Activated naive CD4-positive, alpha-beta T cell treated with anti-CD3 and anti-CD28 coated beads, Interleukin-2, amount 50 U/mL, for 72 hours (primary cell): Measurements from ENCODE around the gene SPAG17. TPM values are rescaled to one million over a fixed set of nuclear protein-coding genes. Genes with fewer than 3 reads are reported as not detected.

Experiments used
- ATAC-seq, 2 donors: fragments of 150-1000 bp; cut with Tn5 transposase; 2 replicates each; pipeline ENCODE4 v1.10.0; 2021; ENCODE audit warnings: mild to moderate bottlenecking in 2 of 2, moderate library complexity in 2 of 2
- DNase-seq, 2 donors: peaks; one replicate each; pipeline ENCODE4 v3.0.0; 2021 to 2022; ENCODE audit warnings: low spot score in 2 of 2
- H3K27ac Mint-ChIP-seq, 2 donors: one replicate each; pipeline ENCODE4 v1.8.0; 2022; ENCODE audit warnings: mild to moderate bottlenecking in 2 of 2, mixed read lengths in 2 of 2
- H3K36me3 Mint-ChIP-seq, 2 donors: one replicate each; pipeline ENCODE4 v1.8.0; 2022; ENCODE audit warnings: mixed read lengths in 2 of 2
- H3K9me3 Mint-ChIP-seq, 2 donors: one replicate each; pipeline ENCODE4 v1.8.0; 2022; ENCODE audit warnings: mixed read lengths in 2 of 2
- total RNA-seq, 2 donors: library from RNA; stranded (reverse); gene quantifications; one replicate each; pipeline ENCODE4 v1.2.3, GENCODE V29; 2022

Gene SPAG17
- total RNA-seq, 2 donors from 2014 or later = not detected

DNA sequence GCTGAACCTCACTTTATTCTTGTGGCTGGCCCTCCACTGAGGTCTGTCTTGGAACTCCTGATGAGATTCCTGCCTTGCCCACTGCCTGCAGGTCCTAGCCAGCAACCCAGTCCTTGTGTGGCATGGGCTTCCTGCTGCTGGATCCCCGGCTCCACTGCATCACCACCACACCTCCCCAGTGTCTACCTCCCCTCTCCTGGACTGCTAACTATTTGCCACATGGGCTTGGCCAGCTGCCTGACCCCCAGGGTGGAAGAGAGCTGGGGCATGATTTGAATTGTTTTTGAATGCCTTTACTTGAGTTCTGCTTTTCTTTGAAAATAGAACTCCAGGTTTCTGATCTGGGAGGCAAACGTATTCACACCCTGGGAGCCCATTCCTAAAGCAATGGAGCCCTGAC, 41.2 kb downstream of the SPAG17 start:
- DNase-seq = no peak
- ATAC-seq = no peak
- Mint-ChIP-seq H3K27ac (no peak overlapping the region), H3K9me3 (peaks cover 0 to 4% of the 10 kb centered on the region in 2 donors), H3K36me3 (no peaks in the 10 kb centered on the region)

DNA sequence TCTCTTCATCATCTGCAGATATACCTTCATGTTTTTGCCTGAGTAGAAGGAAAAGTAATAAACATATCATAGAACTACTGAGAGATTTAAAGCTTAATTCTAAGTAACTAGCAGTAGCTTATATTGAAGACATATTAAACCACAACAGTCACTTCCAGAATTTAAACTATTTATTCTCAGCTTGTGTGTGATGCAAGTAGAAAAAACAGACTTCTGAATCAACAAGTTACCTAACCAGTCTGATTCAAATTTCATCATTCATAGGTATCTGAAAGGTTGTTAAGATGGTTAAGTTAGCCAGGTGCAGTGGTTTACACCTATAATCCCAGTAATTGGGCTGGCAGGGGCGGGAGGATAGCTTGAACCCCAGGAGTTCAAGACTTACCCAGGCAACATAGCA, 41.9 kb downstream of the SPAG17 start:
- ATAC-seq (no peak), DNase-seq (no peak)
- no peak overlapping the region for H3K27ac Mint-ChIP-seq
- H3K9me3 Mint-ChIP-seq = peaks cover 0 to 4% of the 10 kb centered on the region in 2 donors
- H3K36me3 Mint-ChIP-seq = no peaks in the 10 kb centered on the region

DNA sequence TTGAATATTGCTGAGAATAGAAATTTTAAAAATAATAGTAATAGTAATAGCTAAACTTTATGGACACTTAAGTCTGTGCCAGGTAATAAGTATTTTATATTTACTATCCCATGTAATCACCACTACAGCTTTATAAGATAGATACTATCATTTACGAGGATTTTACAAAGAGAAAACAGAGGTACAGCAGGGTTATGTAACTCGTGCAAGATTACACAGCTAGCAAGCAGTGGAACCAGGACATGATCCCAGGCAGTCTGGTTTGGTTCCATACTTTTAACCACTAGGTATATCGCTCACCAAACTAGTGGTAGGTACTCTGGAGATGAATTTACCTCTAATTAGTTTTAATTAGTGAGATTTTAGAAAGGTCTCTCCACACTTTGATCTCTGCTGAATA, 42.5 kb downstream of the SPAG17 start:
- DNase-seq (no peak), ATAC-seq (no peak)
- Mint-ChIP-seq H3K36me3 (no peaks in the 10 kb centered on the region), H3K9me3 (peaks cover 0 to 4% of the 10 kb centered on the region in 2 donors), H3K27ac (no peak overlapping the region)

DNA sequence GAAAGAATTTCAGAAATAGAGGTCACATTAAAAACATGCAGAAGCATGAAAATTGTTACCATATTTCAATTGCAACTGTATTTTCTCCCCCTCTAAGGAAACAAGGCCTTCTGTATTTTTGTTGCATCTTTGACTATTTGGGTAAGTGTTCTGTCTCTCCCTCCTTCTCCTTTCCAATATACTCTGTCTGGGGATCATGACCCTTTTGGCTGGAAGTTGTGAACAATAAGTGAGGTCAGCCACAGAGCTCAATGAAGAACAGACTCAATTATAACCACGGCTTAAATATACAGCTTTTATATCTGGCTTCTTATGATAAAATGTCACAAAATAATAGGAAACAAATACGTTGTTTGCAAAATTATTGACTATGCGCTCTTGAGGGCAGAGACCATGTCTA, 47.1 kb downstream of the SPAG17 start:
- Mint-ChIP-seq H3K9me3 (no peaks in the 10 kb centered on the region), H3K36me3 (no peaks in the 10 kb centered on the region), H3K27ac (no peak overlapping the region)
- ATAC-seq (no peak), DNase-seq (no peak)

- ATAC-seq (peak; percentile 85 to 100), DNase-seq (peak in 1 of 2 donors; percentile 23)
- Mint-ChIP-seq H3K36me3 (no peaks in the 10 kb centered on the region), H3K9me3 (peaks cover under 1 to 7% of the 10 kb centered on the region in 2 donors), H3K27ac (no peak overlapping the region)
These were observed 48.7 kb downstream of the SPAG17 start for GRCh38 chr1:118136187-118136941.

DNA sequence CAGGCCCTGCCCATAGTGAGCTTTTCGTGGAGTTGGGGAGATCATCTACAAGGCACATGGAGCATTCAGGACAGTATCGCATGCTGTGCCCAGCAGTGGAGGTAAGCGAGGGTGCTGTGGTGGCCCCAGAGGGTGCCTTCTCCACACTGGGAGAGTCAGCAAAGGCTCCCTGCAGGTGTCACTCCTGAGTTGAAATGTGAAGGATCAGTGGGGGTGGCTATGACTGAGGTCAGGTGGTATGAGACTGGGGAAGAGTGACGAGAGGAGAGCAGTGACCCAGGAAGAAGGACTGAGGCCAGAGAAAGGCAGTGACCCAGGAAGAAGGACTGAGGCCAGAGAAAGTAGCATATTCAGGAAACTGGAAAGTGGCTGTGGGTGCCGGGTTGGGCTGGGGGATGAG, 53.0 kb downstream of the SPAG17 start:
- DNase-seq (no peak), ATAC-seq (no peak)
- no peaks in the 10 kb centered on the region for H3K36me3 Mint-ChIP-seq
- no peak overlapping the region for H3K27ac Mint-ChIP-seq
- H3K9me3 Mint-ChIP-seq = peaks cover 5 to 11% of the 10 kb centered on the region in 2 donors

DNA sequence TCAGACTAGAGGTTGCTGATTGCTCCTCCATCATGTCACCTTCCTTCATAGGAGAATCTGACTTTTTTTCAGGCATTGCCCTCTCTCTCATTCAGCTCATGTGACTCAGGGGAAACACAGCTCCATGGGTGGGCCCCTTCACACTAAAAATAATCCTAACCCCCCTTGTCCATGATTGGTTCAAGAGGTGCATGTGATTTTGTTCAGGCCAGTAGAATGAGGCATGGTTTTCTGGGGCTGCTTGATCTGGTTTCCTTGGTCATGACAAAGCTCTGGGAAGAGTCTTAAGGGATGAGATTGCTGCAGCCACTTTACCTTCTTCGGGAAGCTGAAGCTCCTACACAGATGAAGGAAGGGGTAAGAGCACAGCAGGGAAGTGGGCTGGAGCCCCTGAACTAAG, 56.3 kb downstream of the SPAG17 start:
- DNase-seq (no peak), ATAC-seq (no peak)

DNA sequence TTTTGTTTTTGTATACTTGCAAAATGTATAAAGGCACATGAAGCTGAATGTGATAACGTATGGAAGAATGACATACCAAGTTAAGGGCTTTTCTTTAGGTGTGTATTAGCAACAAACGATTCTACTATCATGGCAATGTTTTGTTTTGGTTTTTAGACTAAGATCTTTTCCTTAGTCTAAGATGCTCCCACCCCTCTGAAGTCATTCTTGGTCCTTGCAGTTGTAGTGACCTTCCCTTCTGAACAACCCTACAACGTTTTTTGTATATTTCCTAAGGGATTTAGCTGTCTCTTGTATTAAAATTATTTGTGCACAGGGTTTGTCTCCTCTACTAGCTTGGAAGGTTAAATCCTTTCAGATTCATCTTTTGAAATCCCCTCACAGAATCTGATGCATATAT, 61.0 kb downstream of the SPAG17 start:
- DNase-seq (no peak), ATAC-seq (no peak)
- Mint-ChIP-seq H3K27ac (no peak overlapping the region), H3K36me3 (no peaks in the 10 kb centered on the region), H3K9me3 (peaks cover 0 to 5% of the 10 kb centered on the region in 2 donors)

More for the DNA sequence above, 56.3 kb downstream of the SPAG17 start:
- Mint-ChIP-seq H3K9me3 (peaks cover 10 to 11% of the 10 kb centered on the region in 2 donors), H3K27ac (no peak overlapping the region), H3K36me3 (no peaks in the 10 kb centered on the region)

GRCh38 chr1:118123116-118123839, 61.8 kb downstream of the SPAG17 start:
- H3K36me3 Mint-ChIP-seq = no peaks in the 10 kb centered on the region
- no peak for ATAC-seq
- DNase-seq = no peak
- no peak overlapping the region for H3K27ac Mint-ChIP-seq
- peaks cover 0 to 5% of the 10 kb centered on the region in 2 donors for H3K9me3 Mint-ChIP-seq

DNA sequence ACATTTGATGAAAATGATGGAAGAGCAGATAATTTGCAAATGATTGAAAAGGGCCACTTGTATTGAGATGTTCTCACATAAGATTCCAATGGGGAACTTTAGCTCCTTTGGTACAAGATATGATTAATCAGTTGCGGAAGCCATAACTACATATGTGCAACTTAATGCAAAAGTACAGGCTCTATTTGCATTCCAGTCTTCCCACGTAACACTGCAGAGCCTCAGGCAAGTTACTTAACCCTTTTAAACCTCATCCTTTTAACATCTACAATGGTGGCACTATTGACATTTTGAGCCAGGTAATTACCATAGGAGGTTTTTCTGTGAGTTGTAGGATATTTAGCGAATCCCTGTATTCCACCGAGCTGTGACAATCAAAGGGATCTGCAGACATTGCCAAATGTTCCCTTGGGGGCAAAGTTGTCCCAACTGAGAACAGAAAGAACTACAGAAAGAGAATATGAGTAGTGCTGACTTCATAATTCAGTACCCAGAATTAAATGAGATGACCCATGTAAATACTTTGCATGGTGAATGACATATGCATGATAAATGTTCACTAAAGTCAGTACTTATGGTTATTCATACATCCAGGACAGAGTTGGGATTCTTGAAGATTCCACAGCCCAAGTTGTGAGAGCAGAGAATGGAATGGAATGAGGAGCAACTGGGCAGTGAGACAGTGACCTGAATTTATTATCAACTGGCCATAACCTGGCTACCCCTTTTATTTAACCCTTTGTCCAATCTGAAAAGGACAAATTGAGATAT, 62.6 kb downstream of the SPAG17 start:
- DNase-seq (no peak), ATAC-seq (no peak)
- H3K36me3 Mint-ChIP-seq = no peaks in the 10 kb centered on the region
- peaks cover 0 to 5% of the 10 kb centered on the region in 2 donors for H3K9me3 Mint-ChIP-seq
- no peak overlapping the region for H3K27ac Mint-ChIP-seq

DNA sequence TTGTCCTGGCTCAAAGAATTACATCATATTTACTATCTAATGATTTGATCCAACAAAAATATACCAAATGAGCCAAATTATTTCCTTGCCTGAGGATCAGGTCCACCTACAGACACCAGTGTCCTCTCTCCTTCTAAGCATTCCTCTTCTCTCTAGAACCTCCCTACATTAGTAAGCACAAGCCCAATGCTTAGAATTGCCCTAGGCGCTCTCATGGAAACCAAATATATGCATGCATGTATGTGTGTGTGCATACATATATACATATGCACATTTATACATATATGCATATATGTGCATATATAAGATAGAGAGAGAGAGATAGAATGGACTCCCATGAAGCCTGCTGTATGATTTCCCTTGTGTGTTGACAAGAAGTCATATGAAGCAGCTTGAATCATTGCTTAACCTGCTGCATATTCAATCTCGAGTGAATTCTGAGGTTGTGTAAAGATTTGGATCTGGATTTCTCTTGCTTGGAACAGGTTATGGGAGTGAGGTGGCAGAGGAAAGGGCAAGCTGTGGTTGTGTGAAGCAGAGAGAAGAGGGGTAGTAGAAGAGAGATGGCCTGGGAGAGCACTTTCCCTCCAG, 66.1 kb downstream of the SPAG17 start:
- ATAC-seq (no peak), DNase-seq (no peak)
- no peaks in the 10 kb centered on the region for H3K9me3 Mint-ChIP-seq
- no peaks in the 10 kb centered on the region for H3K36me3 Mint-ChIP-seq
- no peak overlapping the region for H3K27ac Mint-ChIP-seq

- H3K36me3 Mint-ChIP-seq = no peaks in the 10 kb centered on the region
- no peak overlapping the region for H3K27ac Mint-ChIP-seq
- DNase-seq = no peak
- ATAC-seq = no peak
- no peaks in the 10 kb centered on the region for H3K9me3 Mint-ChIP-seq
These were observed 66.6 kb downstream of the SPAG17 start for GRCh38 chr1:118118469-118118868.

GRCh38 chr1:118117521-118117920, 67.5 kb downstream of the SPAG17 start:
- no peak for ATAC-seq
- no peak for DNase-seq
- Mint-ChIP-seq H3K9me3 (no peaks in the 10 kb centered on the region), H3K27ac (no peak overlapping the region), H3K36me3 (no peaks in the 10 kb centered on the region)

DNA sequence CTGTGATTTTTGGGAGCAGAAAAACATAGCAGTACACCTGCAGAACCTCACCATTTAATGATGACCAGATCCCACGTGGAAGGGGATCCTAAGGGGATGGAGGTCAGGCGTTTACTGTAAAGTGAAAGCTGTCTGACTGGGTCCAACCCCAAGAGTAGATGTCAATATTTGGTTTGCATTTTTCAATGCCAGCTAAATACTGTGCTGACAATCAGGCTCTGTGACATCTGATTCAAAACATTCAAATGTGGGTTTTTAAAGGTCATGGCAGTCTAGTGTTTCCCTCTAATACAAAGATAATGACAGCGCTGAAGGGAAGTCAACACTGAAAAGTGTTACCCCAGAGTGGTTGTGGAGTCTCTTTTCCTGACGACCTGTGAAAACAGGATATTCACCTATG, 68.1 kb downstream of the SPAG17 start:
- ATAC-seq = no peak
- Mint-ChIP-seq H3K27ac (no peak overlapping the region), H3K36me3 (no peaks in the 10 kb centered on the region), H3K9me3 (no peaks in the 10 kb centered on the region)
- DNase-seq = no peak

GRCh38 chr1:118116401-118116800, 68.6 kb downstream of the SPAG17 start:
- H3K36me3 Mint-ChIP-seq = no peaks in the 10 kb centered on the region

DNA sequence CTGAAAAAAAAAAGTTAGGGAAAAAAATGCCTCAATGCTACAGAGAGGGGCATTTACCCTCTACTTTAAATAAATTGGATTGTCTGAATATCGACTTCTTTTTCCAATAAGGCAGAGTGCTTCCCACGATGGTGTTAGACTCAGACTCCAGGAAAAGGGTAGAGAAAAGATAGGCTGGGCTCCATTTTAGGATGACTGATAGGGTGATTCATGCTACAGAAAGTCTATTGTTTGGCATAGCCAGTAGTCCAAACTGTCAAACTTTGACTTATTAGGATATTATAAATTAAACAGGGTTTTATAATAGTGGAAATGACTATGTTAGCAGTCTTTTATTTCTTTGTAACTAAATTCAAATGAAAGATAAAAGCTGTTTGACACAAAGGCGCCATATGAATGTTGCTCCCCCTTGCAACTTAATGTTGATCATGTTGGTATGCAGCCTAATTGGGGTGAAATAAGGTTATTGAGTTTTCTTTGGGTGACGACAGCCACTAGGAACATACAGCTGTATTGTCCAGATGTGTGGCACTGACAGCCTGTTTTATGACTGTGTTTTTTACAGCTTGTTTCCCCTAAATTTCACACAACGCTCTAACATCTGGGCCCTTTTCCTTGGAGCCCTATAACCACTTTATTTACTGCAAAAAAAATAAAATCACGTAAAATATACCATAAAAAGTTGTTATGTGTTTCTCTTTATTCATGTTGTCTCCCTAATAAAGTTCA, 69.3 kb downstream of the SPAG17 start:
- Mint-ChIP-seq H3K9me3 (no peaks in the 10 kb centered on the region), H3K36me3 (no peaks in the 10 kb centered on the region), H3K27ac (no peak overlapping the region)
- no peak for ATAC-seq
- DNase-seq = no peak

More at GRCh38 chr1:118116401-118116800, 68.6 kb downstream of the SPAG17 start:
- ATAC-seq = no peak
- no peak for DNase-seq
- Mint-ChIP-seq H3K27ac (no peak overlapping the region), H3K9me3 (no peaks in the 10 kb centered on the region)
